Fibroblast of skin of right biceps (primary cell): ENCODE measurements around the gene ANKLE2.

Experiments
- DNase-seq: peaks from one replicate; pipeline ENCODE4 v3.0.0-alpha.2; 2013

Gene ANKLE2

GRCh38 chr12:132685400-132685799 lies 76.2 kb downstream of the ANKLE2 start:
- no peak for DNase-seq

DNA sequence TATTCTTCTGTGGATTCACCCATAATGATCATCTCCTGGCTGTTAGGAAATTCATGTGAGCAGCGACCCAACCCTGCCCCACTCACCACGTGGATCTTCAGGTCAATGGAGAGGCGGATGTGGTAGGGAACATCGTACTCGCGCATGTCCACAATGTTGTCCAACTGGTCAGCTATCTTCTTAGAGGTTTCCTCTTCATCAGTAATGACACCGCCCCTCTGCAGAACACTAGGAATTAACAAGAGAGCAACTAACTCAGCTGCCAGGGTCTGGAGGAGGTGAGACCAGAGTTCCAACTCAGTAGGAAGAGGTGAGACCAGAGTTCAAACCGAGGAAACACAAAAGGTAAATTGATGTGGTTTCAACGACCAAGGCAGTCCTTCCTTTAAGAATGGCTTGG lies 84.1 kb downstream of the ANKLE2 start:
- no peak for DNase-seq

GRCh38 chr12:132675757-132676432 lies 85.7 kb downstream of the ANKLE2 start:
- DNase-seq = no peak
